ENCODE data around the gene GABBR1. TPM values are rescaled to one million over a fixed set of nuclear protein-coding genes. Genes with fewer than 3 reads are reported as not detected.

Gene GABBR1
- total RNA-seq, 2 experiments from 2014 or later, result 78.4 to 79.9 TPM

- peaks cover 26% of the 10 kb centered on the region for H3K27me3 Mint-ChIP-seq
- no peaks in the 10 kb centered on the region for H3K9me3 Mint-ChIP-seq
- H3K4me3 Mint-ChIP-seq, result no peak overlapping the region
- CTCF ChIA-PET, result no interaction called here
- H3K27me3 ChIP-seq (ENCODE audit: control insufficient read depth in 1 of 2, insufficient read depth in 2 of 2, low read length in 2 of 2), result peaks cover 3 to 7% of the 10 kb centered on the region in 2 experiments
- H3K27ac ChIP-seq (ENCODE audit: low read depth in 1 of 2, low read length in 2 of 2), result no peak overlapping the region
- H3K36me3 ChIP-seq (ENCODE audit: insufficient read depth, low read length), result no peaks in the 10 kb centered on the region
- H3K4me3 ChIP-seq (ENCODE audit: low read length), result no peak overlapping the region
- POLR2A ChIA-PET, result no interaction called here
- no peak overlapping the region for H3K27ac Mint-ChIP-seq
- no peaks in the 10 kb centered on the region for H3K36me3 Mint-ChIP-seq (ENCODE audit: low read depth)
- no peaks in the 10 kb centered on the region for H3K4me1 ChIP-seq (ENCODE audit: insufficient read depth, low read length)
- no peaks in the 10 kb centered on the region for H3K9me3 ChIP-seq (ENCODE audit: control insufficient read depth in 1 of 2, insufficient read depth in 1 of 2, low read length in 2 of 2)
- no peaks in the 10 kb centered on the region for H3K4me1 Mint-ChIP-seq (ENCODE audit: low read depth)
- no peak for DNase-seq
- intact Hi-C loops (cut with DNase I, micrococcal nuclease), result no loop called here
- ATAC-seq (ENCODE audit: poor library complexity), result no peak
- no peak for TF ChIP-seq CTCF (IDR thresholded peaks at IDR 0.05)
Observed at GRCh38 chr6:29590218-29590808, 42.7 kb downstream of the GABBR1 start.

GRCh38 chr6:29589423-29590048 is 43.4 kb downstream of the GABBR1 start:
- H3K36me3 ChIP-seq (ENCODE audit: insufficient read depth, low read length), result no peaks in the 10 kb centered on the region
- CTCF ChIA-PET, result no interaction called here
- no peaks in the 10 kb centered on the region for H3K9me3 Mint-ChIP-seq
- H3K4me3 Mint-ChIP-seq, result no peak overlapping the region
- H3K27me3 ChIP-seq (ENCODE audit: control insufficient read depth in 1 of 2, insufficient read depth in 2 of 2, low read length in 2 of 2), result peaks cover 3 to 11% of the 10 kb centered on the region in 2 experiments
- H3K27ac ChIP-seq (ENCODE audit: low read depth in 1 of 2, low read length in 2 of 2), result no peak overlapping the region
- peaks cover 33% of the 10 kb centered on the region for H3K27me3 Mint-ChIP-seq
- H3K9me3 ChIP-seq (ENCODE audit: control insufficient read depth in 1 of 2, insufficient read depth in 1 of 2, low read length in 2 of 2), result no peaks in the 10 kb centered on the region
- no peak overlapping the region for H3K27ac Mint-ChIP-seq
- H3K4me3 ChIP-seq (ENCODE audit: low read length), result no peak overlapping the region
- TF ChIP-seq CTCF (IDR thresholded peaks at IDR 0.05), result peak; percentile 99
- peak; percentile 28 to 77 (median 39) for DNase-seq
- intact Hi-C loops (cut with DNase I, micrococcal nuclease), result loop anchor here (1.0 to 5.0 kb wide), 5 partner anchors 571 to 903 kb away; no protein-coding TSS in a partner anchor
- no peaks in the 10 kb centered on the region for H3K4me1 ChIP-seq (ENCODE audit: insufficient read depth, low read length)
- ATAC-seq (ENCODE audit: poor library complexity), result peak; percentile 85
- H3K4me1 Mint-ChIP-seq (ENCODE audit: low read depth), result no peaks in the 10 kb centered on the region
- H3K36me3 Mint-ChIP-seq (ENCODE audit: low read depth), result no peaks in the 10 kb centered on the region
- POLR2A ChIA-PET, result no interaction called here

GRCh38 chr6:29584821-29585220 is 48.2 kb downstream of the GABBR1 start, which contains the start of gene OR2H2:
Gene OR2H2, plus strand, starts transcription at chr6:29585121. Its CDS starts 2,824 bp downstream, at chr6:29587945.
- intact Hi-C loops (cut with DNase I, micrococcal nuclease), result loop anchor here in 1 of 2 experiments (5.0 kb wide), 1 partner anchor 748 kb away; no protein-coding TSS in a partner anchor
- CTCF ChIA-PET, result no interaction called here
- DNase-seq, result no peak
- ATAC-seq (ENCODE audit: poor library complexity), result no peak
- Mint-ChIP-seq H3K27me3 (peaks cover 65% of the 10 kb centered on the region), H3K9me3 (no peaks in the 10 kb centered on the region), H3K27ac (no peak within 1 kb of the TSS), H3K4me3 (no peak within 1 kb of the TSS), H3K36me3 (ENCODE audit: low read depth) (no peaks in the 10 kb centered on the region), H3K4me1 (ENCODE audit: low read depth) (no peaks in the 10 kb centered on the region)
- H3K27ac ChIP-seq (ENCODE audit: low read depth in 1 of 2, low read length in 2 of 2), result no peak within 1 kb of the TSS
- H3K9me3 ChIP-seq (ENCODE audit: control insufficient read depth in 1 of 2, insufficient read depth in 1 of 2, low read length in 2 of 2), result no peaks in the 10 kb centered on the region
- H3K4me3 ChIP-seq (ENCODE audit: low read length), result no peak within 1 kb of the TSS
- TF ChIP-seq CTCF (IDR thresholded peaks at IDR 0.05), result no peak
- no peaks in the 10 kb centered on the region for H3K36me3 ChIP-seq (ENCODE audit: insufficient read depth, low read length)
- H3K27me3 ChIP-seq (ENCODE audit: control insufficient read depth in 1 of 2, insufficient read depth in 2 of 2, low read length in 2 of 2), result peaks cover 4 to 10% of the 10 kb centered on the region in 2 experiments
- H3K4me1 ChIP-seq (ENCODE audit: insufficient read depth, low read length), result no peaks in the 10 kb centered on the region
- POLR2A ChIA-PET, result no interaction called here
